Mesothelial cell of epicardium (in vitro differentiated cells): ENCODE data around the gene WWOX. TPM values are rescaled to one million over a fixed set of nuclear protein-coding genes. Genes with fewer than 3 reads are reported as not detected.

Source experiments
- DNase-seq, 2 experiments: peaks; one replicate each; pipeline ENCODE4 v3.0.0; 2021; ENCODE audit warnings: low spot score in 2 of 2; ENCODE audit not compliant: unreplicated experiment in 2 of 2
- H3K27ac Mint-ChIP-seq: 2 replicates; pipeline ENCODE4 v1.8.0; 2021; ENCODE audit warnings: mixed read lengths
- H3K27me3 Mint-ChIP-seq: 2 replicates; pipeline ENCODE4 v1.8.0; 2021; ENCODE audit warnings: low read depth, mixed read lengths
- H3K36me3 Mint-ChIP-seq: 2 replicates; pipeline ENCODE4 v1.8.0; 2021; ENCODE audit warnings: mixed read lengths
- H3K4me1 Mint-ChIP-seq: 2 replicates; pipeline ENCODE4 v1.8.0; 2021; ENCODE audit warnings: mixed read lengths
- H3K4me3 Mint-ChIP-seq: 2 replicates; pipeline ENCODE4 v1.8.0; 2021; ENCODE audit warnings: mild to moderate bottlenecking, moderate library complexity, mixed read lengths
- H3K9me3 Mint-ChIP-seq: 2 replicates; pipeline ENCODE4 v1.8.0; 2021; ENCODE audit warnings: mixed read lengths
- CTCF ChIP-seq: fragments of 200-600 bp; sonication (generic); IDR thresholded peaks from one replicate; pipeline ENCODE4 v1.5.0; 2021; ENCODE audit warnings: antibody characterized with exemption; ENCODE audit not compliant: unreplicated experiment
- total RNA-seq: library from RNA; stranded (reverse); gene quantifications from 3 replicates; pipeline ENCODE4 v1.2.1, GENCODE V29; 2021

Gene WWOX
- total RNA-seq, 1 donor from 2014 or later: 29.7 TPM

GRCh38 chr16:78249832-78250231, 150.4 kb downstream of the WWOX start:
- H3K4me3 Mint-ChIP-seq: no peak overlapping the region
- H3K9me3 Mint-ChIP-seq: peaks cover 6% of the 10 kb centered on the region
- peaks cover 52% of the 10 kb centered on the region for H3K27me3 Mint-ChIP-seq
- H3K27ac Mint-ChIP-seq: no peak overlapping the region
- peaks cover 20% of the 10 kb centered on the region for H3K4me1 Mint-ChIP-seq
- TF ChIP-seq CTCF: no peak
- no peak for DNase-seq
- peaks cover 2% of the 10 kb centered on the region for H3K36me3 Mint-ChIP-seq

DNA sequence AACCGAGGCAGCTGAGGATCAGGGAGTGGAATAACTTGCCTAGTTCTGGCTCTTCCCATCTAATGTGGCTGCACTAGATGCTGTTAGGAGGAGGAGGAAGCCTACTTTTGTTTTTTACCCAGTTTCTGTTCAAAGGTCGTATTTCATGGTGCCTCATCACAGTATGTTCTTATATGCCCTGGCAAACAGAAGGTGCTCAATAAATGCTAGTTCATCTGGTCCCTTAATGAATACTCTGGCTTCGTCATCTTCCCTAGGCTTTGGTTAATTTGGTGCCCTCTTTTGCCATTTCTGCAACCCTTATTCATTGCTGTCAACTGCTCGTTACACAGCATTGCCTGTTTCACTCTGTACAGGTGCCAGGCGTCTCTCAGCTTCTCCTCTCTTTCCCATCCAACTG, 151.7 kb downstream of the WWOX start:
- Mint-ChIP-seq H3K27ac (no peak overlapping the region), H3K36me3 (peaks cover 2% of the 10 kb centered on the region), H3K27me3 (peaks cover 55% of the 10 kb centered on the region), H3K4me3 (no peak overlapping the region), H3K9me3 (peaks cover 6% of the 10 kb centered on the region), H3K4me1 (peaks cover 13% of the 10 kb centered on the region)
- DNase-seq: no peak
- no peak for TF ChIP-seq CTCF

GRCh38 chr16:78252757-78253156, 153.3 kb downstream of the WWOX start:
- Mint-ChIP-seq H3K9me3 (peaks cover 5% of the 10 kb centered on the region), H3K4me1 (peaks cover 15% of the 10 kb centered on the region), H3K4me3 (no peak overlapping the region), H3K27me3 (peaks cover 51% of the 10 kb centered on the region), H3K27ac (no peak overlapping the region), H3K36me3 (peaks cover 2% of the 10 kb centered on the region)
- DNase-seq: no peak
- TF ChIP-seq CTCF: no peak

DNA sequence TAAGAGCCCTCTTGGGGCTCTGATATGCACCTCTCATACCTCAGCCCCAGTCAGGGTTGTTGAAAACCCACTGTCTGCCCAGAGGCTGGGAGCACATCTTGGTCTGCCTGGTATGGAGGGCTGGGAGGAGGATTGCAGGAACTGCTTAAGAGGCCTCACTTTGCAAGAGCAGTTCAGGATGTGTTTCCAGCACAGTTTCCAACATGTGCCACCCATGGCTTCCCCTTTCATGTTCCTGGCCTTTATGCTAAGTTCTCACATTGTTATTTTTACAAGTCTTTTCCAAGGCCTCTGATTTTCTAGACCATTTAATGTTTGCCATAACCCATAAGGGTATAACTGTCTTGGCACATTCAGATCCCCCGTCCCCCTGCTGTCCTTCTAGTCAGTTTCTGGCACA, 155.4 kb downstream of the WWOX start:
- peaks cover 41% of the 10 kb centered on the region for H3K27me3 Mint-ChIP-seq
- H3K9me3 Mint-ChIP-seq: no peaks in the 10 kb centered on the region
- DNase-seq: no peak
- H3K4me1 Mint-ChIP-seq: peaks cover 22% of the 10 kb centered on the region
- H3K27ac Mint-ChIP-seq: no peak overlapping the region
- H3K4me3 Mint-ChIP-seq: no peak overlapping the region
- no peaks in the 10 kb centered on the region for H3K36me3 Mint-ChIP-seq
- TF ChIP-seq CTCF: no peak

DNA sequence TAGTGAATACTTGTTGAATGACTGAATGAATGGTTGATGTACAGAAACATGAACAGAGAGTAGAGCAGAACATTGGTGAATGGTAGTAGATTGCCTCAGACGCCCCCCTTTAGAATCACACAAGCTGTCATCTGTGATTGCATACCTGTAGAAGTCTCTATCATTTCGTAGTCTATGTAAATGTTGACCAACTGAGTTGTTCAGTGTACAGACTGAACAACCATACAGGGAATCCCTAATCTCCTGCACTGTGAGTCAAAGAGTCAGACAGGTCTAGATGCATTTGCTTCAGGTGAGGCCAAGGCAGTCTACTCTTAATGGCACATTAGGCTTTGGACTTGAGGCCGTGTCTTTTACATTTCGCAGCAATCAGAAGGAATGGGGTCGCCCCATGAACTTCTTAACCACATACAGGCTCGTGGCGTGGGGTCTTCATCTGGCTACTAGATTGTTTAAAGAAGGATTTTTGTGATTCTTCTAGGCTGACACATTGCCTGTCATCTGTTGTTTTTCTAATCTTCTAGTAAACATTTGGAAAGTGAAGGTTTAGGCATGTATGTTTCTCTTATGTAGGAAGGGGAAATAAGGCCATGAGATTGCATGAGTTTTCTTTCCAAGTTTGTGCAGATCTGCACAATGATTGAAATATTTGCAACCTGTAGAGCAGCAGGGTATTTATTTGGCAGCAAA, 157.4 kb downstream of the WWOX start:
- no peaks in the 10 kb centered on the region for H3K9me3 Mint-ChIP-seq
- no peak for TF ChIP-seq CTCF
- H3K27me3 Mint-ChIP-seq: peaks cover 25% of the 10 kb centered on the region
- H3K4me1 Mint-ChIP-seq: peaks cover 24% of the 10 kb centered on the region
- H3K4me3 Mint-ChIP-seq: no peak overlapping the region
- no peak for DNase-seq
- peak overlapping the region; percentile 40 for H3K27ac Mint-ChIP-seq
- H3K36me3 Mint-ChIP-seq: no peaks in the 10 kb centered on the region

GRCh38 chr16:78257376-78257728, 157.9 kb downstream of the WWOX start:
- no peak for DNase-seq
- Mint-ChIP-seq H3K27me3 (peaks cover 23% of the 10 kb centered on the region), H3K36me3 (no peaks in the 10 kb centered on the region), H3K27ac (peak overlapping the region; percentile 40), H3K4me3 (no peak overlapping the region), H3K9me3 (no peaks in the 10 kb centered on the region), H3K4me1 (peaks cover 24% of the 10 kb centered on the region)
- no peak for TF ChIP-seq CTCF
